Sigmoid colon (tissue), 3 donors: ENCODE measurements around the gene ZNF503.

Experiments
- CTCF ChIP-seq, 4 experiments: fragments of 450-650 bp in 3 of 4; fragments of 200-600 bp in 1 of 4; IDR thresholded peaks; one replicate each; pipeline ENCODE4 v1.5.1; 2016 to 2019; ENCODE audit warnings: antibody characterized with exemption in 4 of 4, mild to moderate bottlenecking in 3 of 4, moderate library complexity in 2 of 4
- POLR2A ChIP-seq, 2 donors: fragments of 450-650 bp; IDR thresholded peaks; one replicate each; pipeline ENCODE4 v1.6.1; 2016; ENCODE audit warnings: antibody characterized with exemption in 2 of 2, mild to moderate bottlenecking in 2 of 2, moderate library complexity in 2 of 2

DNA sequence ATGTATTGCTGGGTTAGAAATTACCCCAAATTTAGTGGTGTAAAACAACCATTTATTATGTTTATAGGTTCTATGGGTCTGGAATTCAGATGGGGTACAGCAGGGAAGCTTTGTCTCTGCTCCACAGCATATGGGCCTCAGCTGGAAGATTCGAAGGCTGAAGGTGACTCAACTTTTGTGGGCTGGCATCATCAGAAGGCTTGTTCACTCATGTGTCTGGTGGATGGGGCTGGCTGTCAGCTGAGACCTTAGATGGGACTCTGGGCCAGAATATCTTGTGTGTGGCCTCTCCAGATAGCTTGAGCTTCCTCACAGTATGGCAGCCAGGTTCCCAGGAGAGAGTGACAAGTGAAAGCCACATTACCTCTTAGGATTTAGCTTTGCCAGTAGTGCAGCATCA is 45.9 kb downstream of the ZNF503 start:
- TF ChIP-seq CTCF (IDR thresholded peaks at IDR 0.05) (no peak), POLR2A (IDR thresholded peaks at IDR 0.05) (no peak)
